ENCODE results near the gene CDH13. TPM values are rescaled to one million over a fixed set of nuclear protein-coding genes. Genes with fewer than 3 reads are reported as not detected.
A peak's percentile ranks its signal among the peaks of the same experiment; 100 is the strongest.

Gene CDH13
- total RNA-seq, 1 donor from 2014 or later, result 161 TPM

- intact Hi-C loops (cut with micrococcal nuclease), result no loop called here
- no peak for DNase-seq
- Histone ChIP-seq H3K4me3 (no peak overlapping the region), H3K36me3 (no peaks in the 10 kb centered on the region), H3K9me3 (replicated peaks) (peaks cover 21% of the 10 kb centered on the region), H3K4me1 (no peaks in the 10 kb centered on the region), H3K27ac (replicated peaks) (no peak overlapping the region), H3K27me3 (ENCODE audit: low read depth) (no peaks in the 10 kb centered on the region)
- no peak for TF ChIP-seq CTCF (IDR thresholded peaks at IDR 0.05; ENCODE audit: borderline replicate concordance)
Measured at GRCh38 chr16:83732536-83732935, 1105.8 kb downstream of the CDH13 start.

- no peaks in the 10 kb centered on the region for H3K4me1 ChIP-seq
- H3K9me3 ChIP-seq (replicated peaks), result peaks cover 21% of the 10 kb centered on the region
- intact Hi-C loops (cut with micrococcal nuclease), result no loop called here
- no peak for TF ChIP-seq CTCF (IDR thresholded peaks at IDR 0.05; ENCODE audit: borderline replicate concordance)
- no peaks in the 10 kb centered on the region for H3K36me3 ChIP-seq
- peak; percentile 20 for DNase-seq
- no peak overlapping the region for H3K4me3 ChIP-seq
- no peaks in the 10 kb centered on the region for H3K27me3 ChIP-seq (ENCODE audit: low read depth)
- H3K27ac ChIP-seq (replicated peaks), result no peak overlapping the region
Measured at GRCh38 chr16:83733301-83733700, 1106.5 kb downstream of the CDH13 start.

- H3K9me3 ChIP-seq (replicated peaks), result peaks cover 16% of the 10 kb centered on the region
- no peaks in the 10 kb centered on the region for H3K27me3 ChIP-seq (ENCODE audit: low read depth)
- no peak for TF ChIP-seq CTCF (IDR thresholded peaks at IDR 0.05; ENCODE audit: borderline replicate concordance)
- H3K4me3 ChIP-seq, result no peak overlapping the region
- H3K27ac ChIP-seq (replicated peaks), result no peak overlapping the region
- H3K36me3 ChIP-seq, result no peaks in the 10 kb centered on the region
- H3K4me1 ChIP-seq, result no peaks in the 10 kb centered on the region
- DNase-seq, result no peak
- intact Hi-C loops (cut with micrococcal nuclease), result no loop called here
Measured at GRCh38 chr16:83734136-83734535, 1107.4 kb downstream of the CDH13 start.

- TF ChIP-seq CTCF (IDR thresholded peaks at IDR 0.05; ENCODE audit: borderline replicate concordance), result no peak
- H3K9me3 ChIP-seq (replicated peaks), result peaks cover 16% of the 10 kb centered on the region
- H3K27ac ChIP-seq (replicated peaks), result no peak overlapping the region
- no peak for DNase-seq
- intact Hi-C loops (cut with micrococcal nuclease), result no loop called here
- H3K4me3 ChIP-seq, result no peak overlapping the region
- H3K36me3 ChIP-seq, result no peaks in the 10 kb centered on the region
- no peaks in the 10 kb centered on the region for H3K27me3 ChIP-seq (ENCODE audit: low read depth)
- no peaks in the 10 kb centered on the region for H3K4me1 ChIP-seq
Measured at GRCh38 chr16:83737729-83738354, 1111.1 kb downstream of the CDH13 start.

- intact Hi-C loops (cut with micrococcal nuclease), result no loop called here
- no peaks in the 10 kb centered on the region for H3K27me3 ChIP-seq (ENCODE audit: low read depth)
- no peak overlapping the region for H3K27ac ChIP-seq (replicated peaks)
- H3K4me3 ChIP-seq, result no peak overlapping the region
- no peak for TF ChIP-seq CTCF (IDR thresholded peaks at IDR 0.05; ENCODE audit: borderline replicate concordance)
- H3K36me3 ChIP-seq, result no peaks in the 10 kb centered on the region
- DNase-seq, result no peak
- H3K9me3 ChIP-seq (replicated peaks), result peaks cover 11% of the 10 kb centered on the region
- H3K4me1 ChIP-seq, result no peaks in the 10 kb centered on the region
Measured at GRCh38 chr16:83738923-83739503, 1112.2 kb downstream of the CDH13 start.

All from left ventricle myocardium inferior (tissue), 1 donor.